Lower lobe of right lung (tissue), 2 donors: Measurements from ENCODE around the gene GPR137B. TPM values are rescaled to one million over a fixed set of nuclear protein-coding genes. Genes with fewer than 3 reads are reported as not detected.

Source experiments
- ATAC-seq, 2 donors: fragments of 200-7000 bp; cut with Tn5 transposase; one replicate each; pipeline ENCODE4 v1.9.1; 2020 to 2022; ENCODE audit warnings: mild to moderate bottlenecking in 2 of 2, moderate library complexity in 2 of 2
- DNase-seq: peaks from one replicate; pipeline ENCODE4 v3.0.0-alpha.2; 2020
- H3K27ac ChIP-seq: fragments of 200-600 bp; one replicate; pipeline ENCODE4 v1.8.0; 2022
- H3K27me3 ChIP-seq: fragments of 200-600 bp; one replicate; pipeline ENCODE4 v1.8.0; 2022; ENCODE audit warnings: low read depth
- H3K36me3 ChIP-seq: fragments of 200-600 bp; one replicate; pipeline ENCODE4 v1.8.0; 2022; ENCODE audit warnings: mild to moderate bottlenecking
- H3K4me1 ChIP-seq: fragments of 200-600 bp; one replicate; pipeline ENCODE4 v1.8.0; 2022
- H3K4me3 ChIP-seq: fragments of 200-600 bp; one replicate; pipeline ENCODE4 v1.8.0; 2022; ENCODE audit warnings: mild to moderate bottlenecking
- H3K9me3 ChIP-seq: fragments of 200-600 bp; one replicate; pipeline ENCODE4 v1.8.0; 2022
- intact Hi-C: fragments of 100-400 bp; cut with DNase I; formaldehyde crosslinking; loops from one replicate; pipeline ENCODE4 v1.11.0; 2022
- total RNA-seq: library from RNA; stranded (reverse); fragmentation: NEBNext Ultra II Directional; extraction: Animal tissue kit (Norgen Biotek cat#: 25700); gene quantifications from one replicate; pipeline ENCODE4 v1.2.1, GENCODE V29; 2021
- TF ChIP-seq, protein P1 (sequence below): fragments of 200-600 bp; IDR thresholded peaks from one replicate; pipeline ENCODE4 v1.8.0; 2022; ENCODE audit warnings: antibody characterized with exemption, mild to moderate bottlenecking
- donor health status: DM: no; HTN: yes; CAD: no; lungs with severe emphysema.

The GPR137B gene
- total RNA-seq, 1 donor from 2014 or later, result 38.3 TPM

DNA sequence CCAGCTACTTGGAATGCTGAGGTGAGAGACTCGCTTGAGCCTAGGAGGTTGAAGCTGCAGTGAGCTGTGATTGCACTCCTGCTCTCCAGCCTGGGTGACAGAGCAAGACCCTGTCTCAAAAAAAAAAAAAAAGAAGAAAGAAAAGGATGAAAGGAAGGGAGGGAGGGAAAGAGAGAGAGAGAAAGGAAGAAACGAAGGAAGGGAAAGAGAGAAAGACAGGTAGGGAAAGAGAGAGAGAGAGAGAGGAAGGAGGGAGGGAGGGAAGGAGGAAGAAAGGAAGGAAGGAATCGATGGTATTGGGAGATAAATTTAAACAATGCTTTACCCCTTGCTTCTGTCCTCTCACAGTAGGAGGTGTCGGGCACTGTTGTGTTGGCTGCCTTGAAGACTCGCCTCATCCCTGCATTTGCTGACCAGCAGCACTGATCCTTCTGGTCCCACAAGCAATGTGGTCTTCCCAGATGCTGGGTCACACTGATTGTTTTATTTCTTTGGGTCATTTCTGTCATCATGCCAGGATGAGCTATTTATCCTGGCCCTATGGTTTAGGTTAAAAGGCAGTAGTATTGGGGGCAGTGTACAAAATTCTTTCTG is 30.9 kb downstream of the GPR137B start:
- Histone ChIP-seq H3K9me3 (no peaks in the 10 kb centered on the region), H3K4me1 (peaks cover 8% of the 10 kb centered on the region), H3K27ac (no peak overlapping the region), H3K4me3 (no peak overlapping the region), H3K36me3 (no peaks in the 10 kb centered on the region), H3K27me3 (no peaks in the 10 kb centered on the region)
- TF ChIP-seq, protein P1, sequence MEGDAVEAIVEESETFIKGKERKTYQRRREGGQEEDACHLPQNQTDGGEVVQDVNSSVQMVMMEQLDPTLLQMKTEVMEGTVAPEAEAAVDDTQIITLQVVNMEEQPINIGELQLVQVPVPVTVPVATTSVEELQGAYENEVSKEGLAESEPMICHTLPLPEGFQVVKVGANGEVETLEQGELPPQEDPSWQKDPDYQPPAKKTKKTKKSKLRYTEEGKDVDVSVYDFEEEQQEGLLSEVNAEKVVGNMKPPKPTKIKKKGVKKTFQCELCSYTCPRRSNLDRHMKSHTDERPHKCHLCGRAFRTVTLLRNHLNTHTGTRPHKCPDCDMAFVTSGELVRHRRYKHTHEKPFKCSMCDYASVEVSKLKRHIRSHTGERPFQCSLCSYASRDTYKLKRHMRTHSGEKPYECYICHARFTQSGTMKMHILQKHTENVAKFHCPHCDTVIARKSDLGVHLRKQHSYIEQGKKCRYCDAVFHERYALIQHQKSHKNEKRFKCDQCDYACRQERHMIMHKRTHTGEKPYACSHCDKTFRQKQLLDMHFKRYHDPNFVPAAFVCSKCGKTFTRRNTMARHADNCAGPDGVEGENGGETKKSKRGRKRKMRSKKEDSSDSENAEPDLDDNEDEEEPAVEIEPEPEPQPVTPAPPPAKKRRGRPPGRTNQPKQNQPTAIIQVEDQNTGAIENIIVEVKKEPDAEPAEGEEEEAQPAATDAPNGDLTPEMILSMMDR, result no peak
- intact Hi-C loops, result no loop called here
- ATAC-seq (no peak), DNase-seq (no peak)

DNA sequence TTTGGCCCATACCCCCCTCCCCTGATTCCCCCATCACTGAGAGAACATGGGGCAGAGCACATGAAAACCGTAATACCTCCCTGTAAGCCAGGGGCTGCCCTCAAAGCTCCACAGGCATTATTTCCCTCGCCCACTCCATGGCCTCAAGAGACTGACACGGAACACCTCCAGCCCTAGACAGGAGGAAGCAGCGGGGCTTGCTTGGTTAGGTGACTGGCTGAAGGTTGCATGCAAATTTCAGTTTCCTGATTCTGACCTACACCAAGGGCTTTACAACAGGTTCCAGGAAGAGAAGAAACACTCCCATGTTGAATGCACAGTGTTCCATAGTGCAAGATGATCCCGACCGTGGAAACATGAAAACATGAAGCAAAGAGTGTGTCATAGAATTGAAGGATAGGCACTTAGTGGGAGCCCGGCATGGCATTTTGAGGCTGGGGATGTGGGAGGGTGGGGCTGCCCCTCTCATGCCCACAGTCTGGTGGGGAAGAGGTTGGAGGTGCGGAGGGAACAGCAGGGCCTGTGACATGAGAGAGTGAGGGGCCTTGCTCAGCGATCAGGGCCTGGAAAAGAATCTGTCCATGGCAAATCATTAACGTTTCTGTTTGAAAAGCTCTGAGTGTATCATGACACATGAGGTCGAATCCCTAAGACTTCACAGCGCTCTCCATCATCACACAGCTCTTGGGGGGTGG is 33.5 kb downstream of the GPR137B start:
- intact Hi-C loops, result no loop called here
- ATAC-seq, result no peak

DNA sequence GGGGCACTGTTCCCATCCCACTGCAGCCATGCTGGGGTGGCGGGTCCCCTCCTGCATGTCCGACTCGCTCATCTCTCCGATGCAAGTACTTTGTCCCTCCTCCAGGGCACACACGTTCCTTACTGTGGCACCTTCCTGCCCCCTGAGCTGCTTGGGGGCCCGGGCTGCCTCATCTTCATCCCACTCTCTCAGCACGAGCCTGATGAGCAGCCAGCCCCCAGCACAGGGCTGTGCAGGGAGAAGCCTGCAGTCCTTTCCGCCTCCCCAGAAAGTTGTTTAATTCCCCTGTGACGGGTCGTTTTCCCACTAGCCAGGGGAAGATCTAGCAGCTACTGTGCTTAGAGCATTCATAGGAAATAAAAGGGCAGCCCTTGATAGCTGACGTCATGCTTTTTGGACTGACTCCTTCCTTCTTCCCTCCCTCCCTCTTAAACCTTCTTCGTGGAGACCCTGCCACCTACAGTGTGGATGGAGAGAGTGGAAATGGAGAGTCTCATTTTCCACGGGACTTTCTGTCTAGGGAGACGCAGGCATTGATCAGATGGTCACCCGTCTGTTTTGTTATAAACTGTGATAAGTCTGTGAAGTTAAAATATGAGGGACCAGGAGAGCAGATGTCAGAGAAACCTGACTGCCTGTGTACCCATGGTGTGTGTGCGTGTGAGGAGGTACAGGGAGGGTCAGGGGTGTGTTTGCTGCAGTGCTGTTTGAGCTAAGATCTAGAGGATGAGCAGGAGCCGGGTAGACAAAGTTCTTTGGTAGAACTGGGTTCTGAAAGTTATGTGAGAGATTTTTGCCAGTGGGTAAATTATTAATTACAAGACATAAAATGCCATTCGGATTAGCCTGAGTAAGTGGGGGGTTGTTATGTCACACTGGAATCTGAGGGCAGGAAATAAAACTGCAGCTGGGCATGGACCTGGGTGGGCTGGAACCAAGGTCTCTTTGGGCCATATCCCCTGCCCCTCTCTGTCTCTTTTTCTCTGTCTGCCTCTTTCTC is 34.3 kb downstream of the GPR137B start:
- no peak for DNase-seq
- intact Hi-C loops, result no loop called here
- H3K27ac ChIP-seq, result no peak overlapping the region
- no peaks in the 10 kb centered on the region for H3K4me1 ChIP-seq
- no peaks in the 10 kb centered on the region for H3K9me3 ChIP-seq
- no peak overlapping the region for H3K4me3 ChIP-seq
- peaks cover 13% of the 10 kb centered on the region for H3K36me3 ChIP-seq
- TF ChIP-seq, protein P1, result no peak
- ATAC-seq, result no peak
- no peaks in the 10 kb centered on the region for H3K27me3 ChIP-seq

More for the DNA sequence above, 33.5 kb downstream of the GPR137B start:
- H3K27ac ChIP-seq, result no peak overlapping the region
- H3K27me3 ChIP-seq, result no peaks in the 10 kb centered on the region
- TF ChIP-seq, protein P1, result no peak
- no peak overlapping the region for H3K4me3 ChIP-seq
- no peaks in the 10 kb centered on the region for H3K9me3 ChIP-seq
- DNase-seq, result no peak
- peaks cover 7% of the 10 kb centered on the region for H3K36me3 ChIP-seq
- no peaks in the 10 kb centered on the region for H3K4me1 ChIP-seq

DNA sequence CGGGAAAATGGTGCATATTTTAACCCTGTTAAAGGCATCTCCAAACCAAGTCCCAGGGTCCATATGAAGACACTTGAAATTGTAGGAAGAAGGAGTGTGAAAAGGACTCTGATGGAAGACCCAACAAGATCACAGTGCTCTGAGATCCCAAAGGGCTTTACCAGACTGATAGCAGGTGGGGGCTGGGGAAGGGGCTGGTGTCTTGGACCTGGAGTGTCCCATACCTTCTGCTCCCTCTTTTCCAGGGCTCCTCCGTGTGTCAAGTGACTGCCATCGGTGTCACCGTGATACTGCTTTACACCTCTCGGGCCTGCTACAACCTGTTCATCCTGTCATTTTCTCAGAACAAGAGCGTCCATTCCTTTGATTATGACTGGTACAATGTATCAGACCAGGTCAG is 37.3 kb downstream of the GPR137B start:
- H3K9me3 ChIP-seq, result no peaks in the 10 kb centered on the region
- H3K27me3 ChIP-seq, result no peaks in the 10 kb centered on the region
- TF ChIP-seq, protein P1, result no peak
- no peak overlapping the region for H3K4me3 ChIP-seq
- no peaks in the 10 kb centered on the region for H3K4me1 ChIP-seq
- no peak overlapping the region for H3K27ac ChIP-seq
- DNase-seq, result no peak
- peaks cover 20% of the 10 kb centered on the region for H3K36me3 ChIP-seq
- intact Hi-C loops, result no loop called here
- no peak for ATAC-seq

DNA sequence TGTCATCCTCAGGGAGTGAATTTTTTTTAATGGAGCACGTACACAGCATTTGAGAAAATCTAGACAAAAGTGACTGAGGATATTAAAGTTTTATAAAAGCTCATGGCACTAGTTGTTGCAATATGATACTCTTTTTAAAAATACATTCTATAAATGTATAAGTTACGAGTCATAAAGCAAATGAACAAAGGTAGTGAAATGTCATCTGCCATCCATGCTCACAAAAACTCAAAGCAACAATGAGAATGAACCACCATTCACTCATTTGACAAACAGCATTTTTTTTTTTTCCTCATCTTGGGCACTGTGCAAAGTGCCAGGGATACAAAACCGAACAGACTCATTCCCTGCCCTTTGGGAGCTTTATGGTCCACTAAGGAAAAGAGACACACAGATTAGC is 38.7 kb downstream of the GPR137B start:
- H3K9me3 ChIP-seq, result no peaks in the 10 kb centered on the region
- H3K4me1 ChIP-seq, result no peaks in the 10 kb centered on the region
- H3K4me3 ChIP-seq, result no peak overlapping the region
- ATAC-seq (no peak), DNase-seq (no peak)
- no peak overlapping the region for H3K27ac ChIP-seq
- TF ChIP-seq, protein P1, result no peak
- intact Hi-C loops, result no loop called here
- H3K27me3 ChIP-seq, result no peaks in the 10 kb centered on the region
- peaks cover 20% of the 10 kb centered on the region for H3K36me3 ChIP-seq
